Measurements from ENCODE around the gene ZNF566. TPM values are rescaled to one million over a fixed set of nuclear protein-coding genes. Genes with fewer than 3 reads are reported as not detected.

Gene ZNF566
- total RNA-seq, 2 donors from 2014 or later: 10.7 to 10.8 TPM

DNA sequence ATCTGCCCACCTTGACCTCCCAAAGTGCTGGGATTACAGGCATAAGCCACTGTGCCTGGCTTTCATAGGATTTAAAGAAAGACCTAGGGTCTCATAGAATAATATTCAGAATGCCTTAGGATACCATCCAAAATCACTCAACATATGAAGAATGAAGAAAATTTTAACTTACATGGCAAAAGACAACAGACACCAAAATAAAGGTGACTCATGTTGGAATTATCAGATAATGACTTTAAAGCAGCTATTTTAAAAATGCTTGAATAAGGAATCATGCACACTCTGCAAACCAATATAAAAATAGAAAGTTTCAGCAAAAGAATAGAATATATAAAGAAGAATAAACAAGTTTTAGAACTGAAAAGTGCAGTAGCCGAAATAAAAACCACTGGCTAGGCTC lies 29.3 kb downstream of the ZNF566 start:
- DNase-seq (no peak), ATAC-seq (no peak)
- intact Hi-C loops (cut with DNase I): loop anchor here in 1 of 2 donors (10.0 kb wide), 1 partner anchor 55 kb away; no protein-coding TSS in a partner anchor

GRCh38 chr19:36456831-36457230 lies 32.5 kb downstream of the ZNF566 start:
- ATAC-seq (no peak), DNase-seq (no peak)
- intact Hi-C loops (cut with DNase I): no loop called here

- intact Hi-C loops (cut with DNase I): no loop called here
- ATAC-seq: no peak
- no peak for DNase-seq
Observed at GRCh38 chr19:36449059-36449670, 40.2 kb downstream of the ZNF566 start.

DNA sequence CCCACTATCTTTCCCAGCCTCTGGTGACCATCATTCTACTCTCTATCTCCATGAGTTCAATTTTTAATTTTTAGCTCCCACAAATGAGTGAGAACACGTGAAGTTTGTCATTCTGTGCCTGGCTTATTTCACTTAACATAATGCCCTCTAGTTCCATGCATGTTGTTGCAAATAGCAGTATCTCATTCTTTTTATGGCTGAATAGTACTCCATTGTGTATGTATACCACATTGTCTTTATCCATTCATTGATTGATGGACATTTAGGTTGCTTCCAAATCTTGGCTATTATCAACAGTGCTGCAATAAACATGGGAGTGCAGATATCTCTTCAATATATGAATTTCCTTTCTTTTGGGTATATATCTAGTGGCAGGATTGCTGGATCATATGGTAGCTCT lies 48.0 kb downstream of the ZNF566 start:
- ATAC-seq: no peak
- intact Hi-C loops (cut with DNase I): no loop called here
- no peak for DNase-seq

GRCh38 chr19:36436531-36436930 lies 52.8 kb downstream of the ZNF566 start:
- ATAC-seq (no peak), DNase-seq (no peak)
- intact Hi-C loops (cut with DNase I): no loop called here

DNA sequence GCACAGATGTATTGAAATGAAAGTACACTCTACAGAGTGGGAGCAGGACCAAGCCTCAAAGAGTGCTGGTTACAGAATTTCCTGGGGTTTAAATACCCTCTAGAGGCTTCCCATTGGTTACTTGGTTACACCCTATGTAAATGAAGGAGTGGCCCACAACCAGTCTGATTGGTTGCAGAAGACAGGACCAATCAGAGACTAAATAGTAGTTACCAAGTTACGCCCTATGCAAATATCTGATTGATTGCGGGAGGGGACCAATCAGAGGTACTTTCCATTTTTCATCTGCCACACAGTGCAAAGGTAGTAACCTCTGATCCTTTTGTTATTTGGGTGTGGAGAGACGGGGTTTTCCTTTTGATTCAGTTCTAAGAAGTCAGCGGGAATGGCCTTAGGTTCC lies 65.4 kb downstream of the ZNF566 start:
- no peak for ATAC-seq
- intact Hi-C loops (cut with DNase I): loop anchor here in 1 of 2 donors (5.0 kb wide), 1 partner anchor 63 kb away; the partner anchor contains the start of gene ZNF566
- no peak for DNase-seq

- intact Hi-C loops (cut with DNase I): loop anchor here in 1 of 2 donors (5.0 kb wide), 1 partner anchor 65 kb away; the partner anchor contains the start of gene ZNF566
- DNase-seq: no peak
- ATAC-seq: peak in 1 of 2 donors; percentile 10
Observed at GRCh38 chr19:36421749-36422481, 67.4 kb downstream of the ZNF566 start.

- intact Hi-C loops (cut with DNase I): loop anchor here in 1 of 2 donors (5.0 kb wide), 1 partner anchor 66 kb away; the partner anchor contains the start of gene ZNF566
- DNase-seq: peak; percentile 56
- peak; percentile 45 to 75 for ATAC-seq
Observed at GRCh38 chr19:36420961-36421748, 68.2 kb downstream of the ZNF566 start.

DNA sequence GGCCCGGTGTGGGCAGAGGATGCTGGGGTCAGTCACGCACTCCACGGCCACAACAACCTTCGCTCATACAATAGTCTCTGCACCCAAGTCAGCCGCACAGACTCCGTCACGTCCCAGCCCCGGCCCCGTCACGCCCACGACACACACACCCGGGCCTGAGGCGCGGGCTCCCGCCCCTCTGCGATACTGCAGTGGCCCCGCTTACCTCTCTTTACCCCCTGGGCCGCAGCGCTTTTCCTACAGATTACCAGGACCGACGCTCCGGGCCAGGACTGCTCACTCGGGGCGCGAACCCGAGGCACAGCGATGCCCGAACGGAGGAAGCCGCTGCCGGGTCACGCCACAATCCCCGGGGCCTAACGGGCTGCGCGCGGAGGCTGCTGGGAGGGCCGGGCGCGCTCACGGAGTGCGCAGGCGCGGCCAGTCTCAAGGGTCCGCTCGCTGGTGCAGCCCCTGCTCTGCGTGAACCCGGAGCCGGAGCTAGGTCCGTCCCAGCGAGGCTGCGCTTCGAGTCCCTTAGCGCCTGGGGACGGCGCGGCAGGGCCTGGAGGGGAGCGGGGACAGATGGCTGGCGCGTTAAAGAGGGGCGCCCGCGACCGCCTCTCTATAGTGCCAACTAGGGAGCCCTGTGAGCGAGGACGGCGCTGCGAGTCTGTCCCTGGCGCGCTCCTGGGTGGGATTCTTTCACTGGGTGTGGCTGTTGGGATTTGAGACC lies 70.9 kb downstream of the ZNF566 start, which contains the start of gene ZFP82:
Gene ZFP82 (minus strand): TSS at position 358 of the 715 bp plus-strand sequence. CDS start 8,855 bp downstream, outside the sequence.
- intact Hi-C loops (cut with DNase I): loop anchor here in 1 of 2 donors (5.0 kb wide), 1 partner anchor 41 kb away; the partner anchor contains the start of gene ZFP14
- peak; percentile 98 for ATAC-seq
- DNase-seq: peak; percentile 88

DNA sequence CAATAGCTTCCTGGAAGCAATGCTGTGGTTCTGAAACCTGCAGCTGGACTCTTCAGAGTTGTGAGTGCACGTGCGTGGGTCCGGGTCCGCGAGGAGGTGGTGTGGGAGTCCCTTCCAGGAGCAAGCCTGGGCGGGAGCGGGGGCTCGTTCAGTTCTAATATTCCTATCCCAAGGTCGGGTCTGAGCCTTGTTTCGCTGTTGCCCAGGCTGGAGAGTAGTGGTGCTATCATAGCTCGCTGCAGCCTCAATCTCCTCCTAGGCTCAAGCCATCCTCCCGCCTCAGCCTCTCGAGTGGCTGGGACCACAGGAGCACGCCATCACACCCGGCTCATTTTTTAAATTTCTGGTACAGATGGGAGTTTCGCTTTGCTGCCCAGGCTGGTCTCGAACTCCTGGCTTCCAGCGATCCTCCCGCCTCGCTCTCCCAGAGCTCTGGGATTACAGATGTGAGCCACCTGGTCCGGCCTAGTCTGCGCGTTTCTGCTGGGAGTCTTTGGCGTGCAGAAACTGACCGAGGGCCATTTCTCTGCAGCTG lies 71.5 kb downstream of the ZNF566 start:
- ATAC-seq (no peak), DNase-seq (peak; percentile 19)
- intact Hi-C loops (cut with DNase I): loop anchor here in 1 of 2 donors (5.0 kb wide), 1 partner anchor 41 kb away; the partner anchor contains the start of gene ZFP14

DNA sequence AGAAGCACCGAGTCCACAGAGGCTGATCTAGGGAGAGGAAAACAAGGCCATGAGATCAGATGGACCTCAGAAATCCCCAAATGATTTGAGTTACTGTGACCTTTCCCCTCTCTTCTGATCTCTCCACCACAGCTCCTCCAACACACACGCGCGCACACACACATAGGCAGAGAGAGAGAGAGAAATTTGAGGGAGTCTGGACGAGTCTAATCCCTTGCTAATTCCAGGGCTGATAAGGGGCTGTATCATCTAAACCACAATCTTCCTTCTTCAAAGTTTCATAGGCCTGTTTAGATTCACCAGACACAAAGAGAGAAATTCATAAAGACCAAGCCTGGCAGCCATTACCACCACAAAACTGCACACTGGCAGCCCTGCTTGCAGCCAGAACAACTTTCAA lies 79.5 kb downstream of the ZNF566 start:
- DNase-seq: no peak
- intact Hi-C loops (cut with DNase I): loop anchor here in 1 of 2 donors (10.0 kb wide), 1 partner anchor 55 kb away; no protein-coding TSS in a partner anchor
- no peak for ATAC-seq

DNA sequence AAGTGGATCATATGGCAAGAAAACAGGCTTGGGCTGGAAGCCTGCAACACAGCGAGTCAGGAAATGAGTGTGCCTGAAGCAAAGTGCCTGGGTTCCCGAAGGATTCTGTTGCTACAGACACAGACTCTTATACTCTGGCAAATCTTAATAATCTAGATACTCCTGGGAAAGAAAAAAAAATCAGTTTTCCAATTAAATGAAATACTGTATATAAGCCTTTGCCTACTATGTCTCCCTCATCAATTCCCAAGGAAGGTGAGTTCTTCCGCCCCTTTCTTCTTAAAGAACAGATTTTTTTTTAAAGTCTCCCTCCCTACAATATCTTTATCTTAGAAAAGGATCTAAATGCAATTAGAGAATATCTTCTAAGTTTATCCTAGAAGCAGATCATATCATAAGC lies 81.3 kb downstream of the ZNF566 start:
- intact Hi-C loops (cut with DNase I): loop anchor here in 1 of 2 donors (10.0 kb wide), 1 partner anchor 57 kb away; no protein-coding TSS in a partner anchor
- ATAC-seq (no peak), DNase-seq (no peak)

DNA sequence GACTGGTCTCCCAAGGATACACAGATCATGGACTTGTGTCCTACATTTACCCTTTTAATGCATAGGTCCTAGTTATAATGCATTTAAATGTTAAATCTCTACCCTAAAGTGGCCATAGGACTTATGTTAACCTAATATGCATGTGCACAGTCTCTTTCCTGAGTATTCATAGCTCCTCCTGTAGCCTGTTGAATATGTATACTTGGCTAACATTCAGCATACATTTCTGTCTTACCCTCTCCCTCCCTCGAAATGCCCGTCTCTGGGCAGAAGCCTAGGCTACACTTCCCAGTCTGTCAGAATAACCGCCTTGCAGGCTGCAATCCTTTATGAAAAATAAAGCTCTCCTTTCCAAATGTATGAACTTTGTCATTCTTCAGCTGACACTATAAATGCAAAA lies 84.9 kb downstream of the ZNF566 start:
- intact Hi-C loops (cut with DNase I): loop anchor here in 1 of 2 donors (10.0 kb wide), 1 partner anchor 60 kb away; no protein-coding TSS in a partner anchor
- ATAC-seq (no peak), DNase-seq (no peak)

GRCh38 chr19:36401475-36401874 lies 87.9 kb downstream of the ZNF566 start:
- intact Hi-C loops (cut with DNase I): loop anchor here in 1 of 2 donors (10.0 kb wide), 1 partner anchor 63 kb away; no protein-coding TSS in a partner anchor
- DNase-seq (no peak), ATAC-seq (no peak)

DNA sequence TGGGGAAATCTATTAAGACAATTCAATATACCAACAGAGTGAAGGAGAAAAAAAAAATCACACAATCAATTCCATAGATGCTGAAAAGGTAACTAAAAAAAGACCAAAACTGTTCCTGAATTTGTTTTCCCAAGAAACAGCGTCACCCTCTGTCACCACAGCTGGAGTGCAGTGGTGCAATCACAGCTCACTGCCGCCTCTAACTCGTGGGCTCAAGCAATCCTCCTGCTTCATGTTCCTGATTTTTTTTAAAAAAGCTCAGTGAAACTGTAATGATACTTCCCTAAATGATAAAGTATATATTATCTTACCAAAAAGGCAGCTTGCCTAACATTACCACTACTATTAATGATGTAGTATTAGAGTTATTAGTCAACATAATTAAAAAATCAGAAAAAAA lies 90.8 kb downstream of the ZNF566 start:
- no peak for ATAC-seq
- intact Hi-C loops (cut with DNase I): no loop called here

More for the DNA sequence above, 90.8 kb downstream of the ZNF566 start:
- no peak for DNase-seq

All from left cardiac atrium (tissue), 4 donors.